ENCODE results near the gene SNAPC2. TPM values are rescaled to one million over a fixed set of nuclear protein-coding genes. Genes with fewer than 3 reads are reported as not detected.

Gene SNAPC2
- total and polyA plus RNA-seq, 2 donors (not counting 1 experiment from before 2014, with no cell fraction given), result 19.9 to 21.7 TPM

- no peak overlapping the region for H2AFZ ChIP-seq (ENCODE audit: insufficient read depth, low read depth, low read length, poor library complexity, severe bottlenecking)
- H3K4me1 Mint-ChIP-seq, result no peaks in the 10 kb centered on the region
Measured at GRCh38 chr19:7955696-7956095, 35.6 kb downstream of the SNAPC2 start.

GRCh38 chr19:7959211-7959610 lies 39.1 kb downstream of the SNAPC2 start:
- no peak overlapping the region for H3K9ac ChIP-seq (ENCODE audit: low read length)
- Mint-ChIP-seq H3K27ac (no peak overlapping the region), H3K4me1 (no peaks in the 10 kb centered on the region)

More at GRCh38 chr19:7955696-7956095, 35.6 kb downstream of the SNAPC2 start:
- no peak overlapping the region for H3K9ac ChIP-seq (ENCODE audit: low read length)
- ATAC-seq (ENCODE audit: low read depth) (no peak), DNase-seq (no peak)
- H3K27ac ChIP-seq (ENCODE audit: low read length in 2 of 2), result no peak overlapping the region
- H3K9me3 Mint-ChIP-seq (ENCODE audit: insufficient read depth), result no peaks in the 10 kb centered on the region
- no peaks in the 10 kb centered on the region for H3K4me1 ChIP-seq (ENCODE audit: control insufficient read depth in 2 of 2, insufficient read depth in 2 of 2, low read length in 2 of 2)
- no peak overlapping the region for H3K27ac Mint-ChIP-seq
- no peaks in the 10 kb centered on the region for H3K9me3 ChIP-seq (ENCODE audit: control extremely low read depth in 1 of 3, control insufficient read depth in 2 of 3, insufficient read depth in 1 of 3, low read length in 2 of 3)
- H3K4me3 Mint-ChIP-seq, result no peak overlapping the region
- CTCF ChIA-PET, result no interaction called here
- intact Hi-C loops (cut with micrococcal nuclease), result no loop called here
- H3K4me2 ChIP-seq (replicated peaks; ENCODE audit: low read depth, low read length, poor library complexity, severe bottlenecking), result no peak overlapping the region
- TF ChIP-seq CTCF (IDR thresholded peaks at IDR 0.05), result no peak
- no peak for TF ChIP-seq EZH2 (IDR thresholded peaks at IDR 0.05; ENCODE audit: borderline replicate concordance, insufficient read depth, low read depth, low read length, poor library complexity, severe bottlenecking)
- H3K36me3 ChIP-seq (replicated peaks in 1 of 2; ENCODE audit: control extremely low read depth in 1 of 2, control insufficient read depth in 1 of 2, extremely low read depth in 1 of 2, insufficient read depth in 2 of 2, low read length in 1 of 2), result peaks cover 0 to 4% of the 10 kb centered on the region in 2 experiments
- no peaks in the 10 kb centered on the region for H3K27me3 Mint-ChIP-seq
- no peak overlapping the region for H3K4me3 ChIP-seq (ENCODE audit: control extremely low read depth in 1 of 5, extremely low read depth in 1 of 5, insufficient read depth in 1 of 5, low read depth in 2 of 5, low read length in 4 of 5)
- no peaks in the 10 kb centered on the region for H3K79me2 ChIP-seq (ENCODE audit: control insufficient read depth, insufficient read depth, low read length)
- 73% methylated on average over 11 of the region's 11 CpGs for WGBS (ENCODE audit: insufficient coverage)
- H4K20me1 ChIP-seq (ENCODE audit: control insufficient read depth, insufficient read depth, low read length, poor library complexity, severe bottlenecking), result no peaks in the 10 kb centered on the region
- H3K27me3 ChIP-seq (replicated peaks in 1 of 4; ENCODE audit: control extremely low read depth in 1 of 4, control insufficient read depth in 3 of 4, insufficient read depth in 4 of 4, low read length in 3 of 4), result no peaks in the 10 kb centered on the region
- POLR2A ChIA-PET, result interaction anchor here (0.7 kb wide), 1 partner anchor 20 kb away, joined by 9 read pairs; no protein-coding TSS in a partner anchor

More at GRCh38 chr19:7959211-7959610, 39.1 kb downstream of the SNAPC2 start:
- no peaks in the 10 kb centered on the region for H3K27me3 Mint-ChIP-seq
- DNase-seq, result no peak
- H3K4me2 ChIP-seq (replicated peaks; ENCODE audit: low read depth, low read length, poor library complexity, severe bottlenecking), result no peak overlapping the region
- no peak overlapping the region for H3K27ac ChIP-seq (ENCODE audit: low read length in 2 of 2)
- ChIA-PET CTCF (interaction anchor here (0.6 to 2.3 kb wide), 2 partner anchors 15 to 419 kb away, joined by 3 to 8 read pairs; partner anchors contain the start of gene TIMM44), POLR2A (no interaction called here)
- TF ChIP-seq CTCF (IDR thresholded peaks at IDR 0.05) (no peak), EZH2 (IDR thresholded peaks at IDR 0.05; ENCODE audit: borderline replicate concordance, insufficient read depth, low read depth, low read length, poor library complexity, severe bottlenecking) (no peak)
- 26% methylated on average over 6 of the region's 6 CpGs for WGBS (ENCODE audit: insufficient coverage)
- H3K79me2 ChIP-seq (ENCODE audit: control insufficient read depth, insufficient read depth, low read length), result no peaks in the 10 kb centered on the region
- no peaks in the 10 kb centered on the region for H3K4me1 ChIP-seq (ENCODE audit: control insufficient read depth in 2 of 2, insufficient read depth in 2 of 2, low read length in 2 of 2)
- H3K36me3 ChIP-seq (replicated peaks in 1 of 2; ENCODE audit: control extremely low read depth in 1 of 2, control insufficient read depth in 1 of 2, extremely low read depth in 1 of 2, insufficient read depth in 2 of 2, low read length in 1 of 2), result peaks cover 0 to 22% of the 10 kb centered on the region in 2 experiments
- H3K4me3 Mint-ChIP-seq, result no peak overlapping the region
- ATAC-seq (ENCODE audit: low read depth), result no peak
- no peaks in the 10 kb centered on the region for H3K9me3 Mint-ChIP-seq (ENCODE audit: insufficient read depth)
- H4K20me1 ChIP-seq (ENCODE audit: control insufficient read depth, insufficient read depth, low read length, poor library complexity, severe bottlenecking), result no peaks in the 10 kb centered on the region
- H3K4me3 ChIP-seq (ENCODE audit: control extremely low read depth in 1 of 5, extremely low read depth in 1 of 5, insufficient read depth in 1 of 5, low read depth in 2 of 5, low read length in 4 of 5), result no peak overlapping the region
- H2AFZ ChIP-seq (ENCODE audit: insufficient read depth, low read depth, low read length, poor library complexity, severe bottlenecking), result no peak overlapping the region
- no peaks in the 10 kb centered on the region for H3K9me3 ChIP-seq (ENCODE audit: control extremely low read depth in 1 of 3, control insufficient read depth in 2 of 3, insufficient read depth in 1 of 3, low read length in 2 of 3)
- intact Hi-C loops (cut with micrococcal nuclease), result no loop called here
- H3K27me3 ChIP-seq (replicated peaks in 1 of 4; ENCODE audit: control extremely low read depth in 1 of 4, control insufficient read depth in 3 of 4, insufficient read depth in 4 of 4, low read length in 3 of 4), result no peaks in the 10 kb centered on the region
